Endothelial cell of umbilical vein (primary cell): ENCODE data around the gene GLYAT. TPM values are rescaled to one million over a fixed set of nuclear protein-coding genes. Genes with fewer than 3 reads are reported as not detected.

ENCODE experiments used
- BruUV-seq: library from RNA; stranded (reverse); fragments of 400-500 nt; replicated peaks from 2 replicates; lab custom pipeline; 2021; lab: Mats Ljungman, UMichigan
- CTCF ChIA-PET: fragments of 300-600, 350-600 bp; sonication (Branson Sonifier 250); formaldehyde crosslinking; loops from one replicate; lab custom pipeline; 2021; ENCODE audit warnings: antibody characterized with exemption, inconsistent platforms; lab: Charles Lee
- POLR2A ChIA-PET: fragments of 300-600, 350-600 bp; sonication (Branson Sonifier 250); formaldehyde crosslinking; loops from one replicate; lab custom pipeline; 2021; ENCODE audit warnings: antibody characterized with exemption, inconsistent platforms; lab: Charles Lee
- DNase-seq: peaks from one replicate; pipeline ENCODE4 v3.0.0-alpha.2; 2011; ENCODE audit warnings: low read depth, low spot score
- FAIRE-seq: peaks from 2 replicates; lab custom pipeline; 2011; peaks lifted over from hg19 to GRCh38; lab: Jason Lieb, UNC
- H2AFZ ChIP-seq: 2 replicates; pipeline ENCODE4 v1.6.0; 2012; ENCODE audit warnings: low read depth, low read length, control low read depth, inconsistent platforms
- H3K27ac ChIP-seq: 2 replicates; pipeline ENCODE4 v1.5.1; 2011; ENCODE audit warnings: low read depth, mild to moderate bottlenecking, control low read depth, low read length, moderate library complexity; ENCODE audit not compliant: insufficient read depth
- H3K27me3 ChIP-seq, 2 experiments: 2 replicates each; pipeline versions ENCODE4 v1.6.0 to v1.6.1; 2011; ENCODE audit warnings: low read length in 2 of 2, mixed read lengths in 1 of 2; ENCODE audit not compliant: control insufficient read depth in 2 of 2, insufficient read depth in 2 of 2
- H3K36me3 ChIP-seq, 2 experiments: 2 replicates in 1 of 2; 3 replicates in 1 of 2; pipeline ENCODE4 v1.5.1; 2011; ENCODE audit warnings: low read length in 2 of 2, mild to moderate bottlenecking in 1 of 2, moderate library complexity in 1 of 2; ENCODE audit not compliant: control insufficient read depth in 2 of 2, insufficient read depth in 2 of 2; ENCODE audit errors: extremely low read depth in 1 of 2
- H3K4me1 ChIP-seq: 3 replicates; pipeline ENCODE4 v1.5.1; 2011; ENCODE audit warnings: mild to moderate bottlenecking, low read length; ENCODE audit not compliant: control insufficient read depth, insufficient read depth; ENCODE audit errors: extremely low read depth
- H3K4me2 ChIP-seq: 2 replicates; pipeline ENCODE4 v1.6.1; 2011; ENCODE audit warnings: low read length, control low read depth, mixed read lengths; ENCODE audit not compliant: insufficient read depth
- H3K4me3 ChIP-seq, 3 experiments: fragments of 200-600 bp in 1 of 3; sonication (generic), shearing (Covaris generic) in 1 of 3; replicated peaks in 1 of 3; 2 replicates each; pipeline ENCODE4 v1.5.1; 2011 to 2016; ENCODE audit warnings: control low read depth in 3 of 3, low read length in 3 of 3, mild to moderate bottlenecking in 2 of 3, inconsistent platforms in 1 of 3, low read depth in 1 of 3, moderate library complexity in 1 of 3; ENCODE audit not compliant: insufficient read depth in 1 of 3
- H3K79me2 ChIP-seq: 2 replicates; pipeline ENCODE4 v1.6.0; 2012; ENCODE audit warnings: low read length, inconsistent platforms; ENCODE audit not compliant: control insufficient read depth, insufficient read depth
- H3K9ac ChIP-seq: replicated peaks from 2 replicates; pipeline ENCODE3; 2011; ENCODE audit warnings: low read length, control low read depth; ENCODE audit not compliant: insufficient read depth; ENCODE audit errors: extremely low read depth
- H3K9me1 ChIP-seq: replicated peaks from 3 replicates; pipeline ENCODE4 v1.6.0; 2011; ENCODE audit warnings: mild to moderate bottlenecking, low read length; ENCODE audit not compliant: control insufficient read depth, insufficient read depth; ENCODE audit errors: extremely low read depth
- H3K9me3 ChIP-seq: replicated peaks from 2 replicates; pipeline ENCODE4 v1.5.1; 2012; ENCODE audit warnings: low read length, inconsistent platforms; ENCODE audit not compliant: control insufficient read depth, insufficient read depth
- H4K20me1 ChIP-seq: replicated peaks from 2 replicates; pipeline ENCODE3; 2011; ENCODE audit warnings: mild to moderate bottlenecking, low read length; ENCODE audit not compliant: control insufficient read depth, insufficient read depth; ENCODE audit errors: extremely low read depth
- EZH2 ChIP-seq: IDR thresholded peaks from 2 replicates; pipeline ENCODE4 v1.6.1; 2012; ENCODE audit warnings: borderline replicate concordance, low read depth, mild to moderate bottlenecking, moderate library complexity, low read length, inconsistent platforms; ENCODE audit not compliant: severe bottlenecking
- FOS ChIP-seq: IDR thresholded peaks from 2 replicates; pipeline ENCODE4 v1.6.1; 2011; ENCODE audit warnings: mild to moderate bottlenecking, low read length, moderate library complexity, borderline replicate concordance; ENCODE audit not compliant: insufficient read depth
- GATA2 ChIP-seq: IDR thresholded peaks from 2 replicates; pipeline ENCODE4 v1.7.0; 2011; ENCODE audit warnings: low read depth, mild to moderate bottlenecking, moderate library complexity, mixed read lengths, low read length; ENCODE audit not compliant: insufficient read length, insufficient read depth
- JUN ChIP-seq: IDR thresholded peaks from 2 replicates; pipeline ENCODE4 v1.6.1; 2011; ENCODE audit warnings: borderline replicate concordance, low read depth; ENCODE audit not compliant: insufficient read length, insufficient read depth
- MYC ChIP-seq: IDR thresholded peaks from one replicate; pipeline ENCODE4 v1.6.1; 2011; ENCODE audit warnings: mild to moderate bottlenecking, low read depth, low read length
- POLR2A ChIP-seq: IDR thresholded peaks from 2 replicates; pipeline ENCODE4 v1.6.1; 2012; ENCODE audit warnings: low read depth, mild to moderate bottlenecking, control low read depth, low read length
- POLR2AphosphoS5 ChIP-seq: IDR thresholded peaks from 2 replicates; pipeline ENCODE4 v1.6.1; 2012; ENCODE audit warnings: low read depth, mild to moderate bottlenecking, control low read depth, low read length, moderate library complexity; ENCODE audit not compliant: insufficient read depth
- dilution Hi-C: fragments of 300-500 bp; cut with MboI; formaldehyde crosslinking; loops from one replicate; pipeline ENCODE4 v1.15.0; 2019; ENCODE audit warnings: low sequenced_read_pairs; ENCODE audit not compliant: extremely low pct_ligation_motif_present
- intact Hi-C: fragments of 100-400 bp; cut with micrococcal nuclease; formaldehyde crosslinking; loops from one replicate; pipeline ENCODE4 v1.10.0; 2022
- polyA plus RNA-seq, 4 experiments: library from polyadenylated mRNA; depleted of rRNA in 3 of 4; stranded (reverse) in 3 of 4; unstranded in 1 of 4; fragments of >200 nt; gene quantifications; 2 replicates each; pipeline versions ENCODE4 v1.2.1 to v1.2.3, GENCODE V29; 2011 to 2012; ENCODE audit warnings: missing spikeins in 1 of 4
- total RNA-seq: library from RNA; stranded (reverse); gene quantifications from 2 replicates; pipeline ENCODE4 v1.2.3, GENCODE V29; 2021
- TF ChIP-seq, protein P1 (sequence below), 2 donors: IDR thresholded peaks; 1 replicate in 1 of 2; 2 replicates in 1 of 2; pipeline ENCODE4 v1.5.1; 2011; ENCODE audit warnings: low read length in 2 of 2, mild to moderate bottlenecking in 2 of 2, moderate library complexity in 2 of 2, control low read depth in 1 of 2, inconsistent platforms in 1 of 2, low read depth in 1 of 2; ENCODE audit not compliant: insufficient read depth in 1 of 2; ENCODE audit errors: extremely low read depth in 1 of 2
- TF ChIP-seq, protein P2 (sequence below): IDR thresholded peaks from 2 replicates; pipeline ENCODE4 v1.6.1; 2011; ENCODE audit not compliant: insufficient read depth, insufficient read length

Gene GLYAT
- total and polyA plus RNA-seq, 2 donors (not counting 3 experiments of a cell fraction or from before 2014, with no cell fraction given): not detected

DNA sequence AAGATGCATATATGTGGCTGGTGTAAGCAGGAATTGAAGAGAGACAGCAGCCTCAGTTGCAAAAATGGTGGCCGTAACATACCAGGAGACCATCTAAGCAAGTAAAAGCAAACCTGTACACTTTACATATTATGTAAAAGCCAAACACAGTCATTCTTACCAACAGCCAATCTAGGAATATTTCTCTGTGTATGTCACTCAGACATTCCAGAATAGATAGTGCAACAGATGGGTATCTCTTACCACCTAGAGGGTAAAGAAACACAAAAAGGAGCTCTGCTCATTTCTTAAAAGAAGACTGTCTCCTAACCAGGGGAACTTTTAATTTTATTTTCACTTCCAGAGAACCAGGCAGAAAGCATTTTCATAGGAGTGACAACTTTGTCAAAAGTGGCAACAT is 38.7 kb downstream of the GLYAT start:
- TF ChIP-seq, protein P1, sequence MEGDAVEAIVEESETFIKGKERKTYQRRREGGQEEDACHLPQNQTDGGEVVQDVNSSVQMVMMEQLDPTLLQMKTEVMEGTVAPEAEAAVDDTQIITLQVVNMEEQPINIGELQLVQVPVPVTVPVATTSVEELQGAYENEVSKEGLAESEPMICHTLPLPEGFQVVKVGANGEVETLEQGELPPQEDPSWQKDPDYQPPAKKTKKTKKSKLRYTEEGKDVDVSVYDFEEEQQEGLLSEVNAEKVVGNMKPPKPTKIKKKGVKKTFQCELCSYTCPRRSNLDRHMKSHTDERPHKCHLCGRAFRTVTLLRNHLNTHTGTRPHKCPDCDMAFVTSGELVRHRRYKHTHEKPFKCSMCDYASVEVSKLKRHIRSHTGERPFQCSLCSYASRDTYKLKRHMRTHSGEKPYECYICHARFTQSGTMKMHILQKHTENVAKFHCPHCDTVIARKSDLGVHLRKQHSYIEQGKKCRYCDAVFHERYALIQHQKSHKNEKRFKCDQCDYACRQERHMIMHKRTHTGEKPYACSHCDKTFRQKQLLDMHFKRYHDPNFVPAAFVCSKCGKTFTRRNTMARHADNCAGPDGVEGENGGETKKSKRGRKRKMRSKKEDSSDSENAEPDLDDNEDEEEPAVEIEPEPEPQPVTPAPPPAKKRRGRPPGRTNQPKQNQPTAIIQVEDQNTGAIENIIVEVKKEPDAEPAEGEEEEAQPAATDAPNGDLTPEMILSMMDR (IDR thresholded peaks at IDR 0.05; ENCODE audit: extremely low read depth in 1 of 2, insufficient read depth in 1 of 2, low read depth in 1 of 2, low read length in 2 of 2): no peak
- TF ChIP-seq GATA2 (no peak), MYC (no peak), FOS (no peak), JUN (no peak), POLR2A (no peak), POLR2AphosphoS5 (no peak), EZH2 (no peak)
- TF ChIP-seq, protein P2, sequence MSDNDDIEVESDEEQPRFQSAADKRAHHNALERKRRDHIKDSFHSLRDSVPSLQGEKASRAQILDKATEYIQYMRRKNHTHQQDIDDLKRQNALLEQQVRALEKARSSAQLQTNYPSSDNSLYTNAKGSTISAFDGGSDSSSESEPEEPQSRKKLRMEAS: no peak
- Histone ChIP-seq H3K9me3 (no peaks in the 10 kb centered on the region), H3K4me2 (no peak overlapping the region), H3K27me3 (no peaks in the 10 kb centered on the region), H3K4me1 (no peaks in the 10 kb centered on the region), H3K9me1 (no peaks in the 10 kb centered on the region), H4K20me1 (no peaks in the 10 kb centered on the region), H3K27ac (no peak overlapping the region), H3K4me3 (no peak overlapping the region), H2AFZ (no peak overlapping the region), H3K79me2 (no peaks in the 10 kb centered on the region), H3K36me3 (no peaks in the 10 kb centered on the region), H3K9ac (no peak overlapping the region)
- dilution Hi-C loops (no loop called here), intact Hi-C loops (no loop called here)
- ChIA-PET POLR2A (no interaction called here), CTCF (no interaction called here)
- no peak for DNase-seq
- BruUV-seq: no TSS peak
- FAIRE-seq: no peak
